B cell (primary cell): ENCODE results near the gene KIF21B. TPM values are rescaled to one million over a fixed set of nuclear protein-coding genes. Genes with fewer than 3 reads are reported as not detected.
"Not testable (repeated sequence)": the region's sequence is repeated elsewhere in the genome, so short reads cannot be mapped to it uniquely, and the experiment has no call there.

Source experiments
- ATAC-seq: fragments of 200-7000 bp; cut with Tn5 transposase; one replicate; pipeline ENCODE4 v1.10.0; 2021; ENCODE audit warnings: low read depth, mild to moderate bottlenecking, moderate number of reproducible peaks, moderate library complexity
- CTCF ChIA-PET: fragments of 350-600 bp; sonication (Branson Sonifier 250); formaldehyde crosslinking; loops from one replicate; lab custom pipeline; 2021; ENCODE audit warnings: antibody characterized with exemption, inconsistent platforms; lab: Charles Lee
- POLR2A ChIA-PET: fragments of 350-600 bp; sonication (Branson Sonifier 250); formaldehyde crosslinking; loops from one replicate; lab custom pipeline; 2021; ENCODE audit warnings: antibody characterized with exemption; lab: Charles Lee
- DNase-seq: peaks from one replicate; pipeline ENCODE4 v3.0.0; 2013
- H2AFZ ChIP-seq: 2 replicates; pipeline ENCODE4 v1.6.1; 2012; ENCODE audit warnings: mild to moderate bottlenecking, low read depth, low read length; ENCODE audit not compliant: insufficient read depth, poor library complexity, severe bottlenecking
- H3K27ac ChIP-seq, 2 donors: 1 replicate in 1 of 2; 2 replicates in 1 of 2; pipeline ENCODE4 v1.5.1; 2012 to 2013; ENCODE audit warnings: low read length in 2 of 2, mild to moderate bottlenecking in 2 of 2, moderate library complexity in 1 of 2
- H3K27me3 ChIP-seq, 4 experiments: fragments of 200-600 bp in 1 of 4; sonication (generic) in 1 of 4; replicated peaks in 1 of 4; 1 replicate in 2 of 4; 2 replicates in 2 of 4; pipeline versions ENCODE4 v1.6.1 to v1.7.0; 2013 to 2016; ENCODE audit warnings: low read length in 3 of 4, mild to moderate bottlenecking in 2 of 4, mixed read lengths in 1 of 4, moderate library complexity in 1 of 4; ENCODE audit not compliant: insufficient read depth in 4 of 4, control insufficient read depth in 3 of 4; ENCODE audit errors: control extremely low read depth in 1 of 4
- H3K36me3 ChIP-seq, 2 experiments: replicated peaks in 1 of 2; 1 replicate in 1 of 2; 2 replicates in 1 of 2; pipeline versions ENCODE4 v1.6.1 to v1.7.1; 2013; ENCODE audit warnings: low read length in 1 of 2; ENCODE audit not compliant: insufficient read depth in 2 of 2, control insufficient read depth in 1 of 2; ENCODE audit errors: control extremely low read depth in 1 of 2, extremely low read depth in 1 of 2
- H3K4me1 ChIP-seq, 2 donors: fragments of 200-600 bp in 1 of 2; sonication (generic) in 1 of 2; 1 replicate in 1 of 2; 2 replicates in 1 of 2; pipeline versions ENCODE4 v1.5.1 to v1.6.1; 2013 to 2017; ENCODE audit warnings: low read length in 2 of 2; ENCODE audit not compliant: control insufficient read depth in 2 of 2, insufficient read depth in 2 of 2
- H3K4me2 ChIP-seq: replicated peaks from 2 replicates; pipeline ENCODE3; 2012; ENCODE audit warnings: mild to moderate bottlenecking, low read depth, low read length; ENCODE audit not compliant: poor library complexity, severe bottlenecking
- H3K4me3 ChIP-seq, 5 experiments: fragments of 200-600 bp in 1 of 5; sonication (generic) in 1 of 5; 1 replicate in 3 of 5; 2 replicates in 2 of 5; pipeline versions ENCODE4 v1.5.1 to v1.7.0; 2011 to 2016; ENCODE audit warnings: low read length in 4 of 5, mild to moderate bottlenecking in 4 of 5, low read depth in 2 of 5, control low read depth in 1 of 5, moderate library complexity in 1 of 5; ENCODE audit not compliant: insufficient read depth in 1 of 5; ENCODE audit errors: control extremely low read depth in 1 of 5, extremely low read depth in 1 of 5
- H3K79me2 ChIP-seq: fragments of 200-600 bp; sonication (generic); one replicate; pipeline ENCODE4 v1.6.0; 2016; ENCODE audit warnings: low read length; ENCODE audit not compliant: control insufficient read depth, insufficient read depth
- H3K9ac ChIP-seq: fragments of 200-600 bp; sonication (generic); 2 replicates; pipeline ENCODE4 v1.6.1; 2017; ENCODE audit warnings: mild to moderate bottlenecking, low read length, moderate library complexity
- H3K9me3 ChIP-seq, 3 donors: one replicate each; pipeline versions ENCODE4 v1.6.1 to v1.7.1; 2013; ENCODE audit warnings: low read length in 2 of 3; ENCODE audit not compliant: control insufficient read depth in 2 of 3, insufficient read depth in 1 of 3; ENCODE audit errors: control extremely low read depth in 1 of 3
- H4K20me1 ChIP-seq: 2 replicates; pipeline ENCODE4 v1.6.0; 2012; ENCODE audit warnings: mild to moderate bottlenecking, low read length; ENCODE audit not compliant: insufficient read depth, control insufficient read depth, poor library complexity, severe bottlenecking
- H3K27ac Mint-ChIP-seq: one replicate; pipeline ENCODE4 v1.8.0; 2021; ENCODE audit warnings: mixed read lengths
- H3K27me3 Mint-ChIP-seq: one replicate; pipeline ENCODE4 v1.8.0; 2021; ENCODE audit warnings: mixed read lengths
- H3K4me1 Mint-ChIP-seq: one replicate; pipeline ENCODE4 v1.8.0; 2021; ENCODE audit warnings: mixed read lengths
- H3K4me3 Mint-ChIP-seq: one replicate; pipeline ENCODE4 v1.8.0; 2021; ENCODE audit warnings: mixed read lengths
- H3K9me3 Mint-ChIP-seq: one replicate; pipeline ENCODE4 v1.8.0; 2022; ENCODE audit warnings: mixed read lengths; ENCODE audit not compliant: insufficient read depth
- EZH2 ChIP-seq: IDR thresholded peaks from 2 replicates; pipeline ENCODE4 v1.6.1; 2012; ENCODE audit warnings: borderline replicate concordance, low read depth, mild to moderate bottlenecking, moderate library complexity, low read length; ENCODE audit not compliant: insufficient read depth, poor library complexity, severe bottlenecking
- WGBS: methylation state at CpG from one replicate; pipeline ENCODE4 v1.1.5; 2013; ENCODE audit warnings: missing lambda C conversion rate; ENCODE audit not compliant: insufficient coverage; 5-methylcytosine and 5-hydroxymethylcytosine counted together
- intact Hi-C: fragments of 100-400 bp; cut with micrococcal nuclease; formaldehyde crosslinking; loops from one replicate; pipeline ENCODE4 v1.10.0; 2022
- polyA plus RNA-seq: library from polyadenylated mRNA; depleted of rRNA; stranded (reverse); fragments of >200 nt; gene quantifications from 2 replicates; pipeline ENCODE4 v1.2.3, GENCODE V29; 2012
- total RNA-seq, 2 donors: library from RNA; stranded (reverse); fragments of 120-200 nt in 1 of 2; gene quantifications; 1 replicate in 1 of 2; 2 replicates in 1 of 2; pipeline versions ENCODE4 v1.2.3 to v1.2.4, GENCODE V29; 2013 to 2022
- TF ChIP-seq, protein P1 (sequence below): fragments of 200-600 bp; IDR thresholded peaks from one replicate; pipeline ENCODE4 v1.8.0; 2022; ENCODE audit warnings: antibody characterized with exemption, mild to moderate bottlenecking

The KIF21B gene
- total and polyA plus RNA-seq, 2 donors (not counting 1 experiment from before 2014, with no cell fraction given), result 41.1 to 41.6 TPM

DNA sequence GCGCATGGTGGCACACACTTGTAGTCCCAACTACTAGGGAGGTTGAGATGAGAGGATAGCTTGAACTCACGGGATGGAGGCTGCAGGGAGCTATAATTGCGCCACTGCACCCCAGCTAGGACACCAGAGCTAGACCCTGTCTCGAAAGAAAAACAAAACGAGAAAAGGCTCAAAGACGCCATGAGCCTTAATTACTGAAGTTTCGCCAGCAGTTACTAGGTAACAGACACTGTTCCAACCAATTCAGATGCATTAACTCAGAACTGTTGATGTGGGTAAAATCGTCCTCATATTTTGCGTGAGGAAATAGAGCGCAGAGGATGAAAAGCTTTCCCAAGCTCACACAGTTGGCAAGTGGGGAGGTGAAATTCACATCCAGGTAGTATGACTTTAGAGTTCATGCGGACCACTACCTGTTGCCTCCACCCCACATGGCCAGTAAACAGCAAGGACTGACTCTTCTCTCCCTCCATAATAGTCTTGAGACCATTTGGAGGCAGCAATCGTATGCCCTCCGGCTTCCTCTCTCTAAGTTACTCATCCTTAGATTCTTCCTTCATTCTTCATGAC, 88.8 kb downstream of the KIF21B start:
- Histone ChIP-seq H3K27me3 (no peaks in the 10 kb centered on the region), H3K27ac (no peak overlapping the region), H3K9me3 (peaks cover 0 to 3% (median 0%) of the 10 kb centered on the region in 3 donors), H3K4me1 (no peaks in the 10 kb centered on the region), H2AFZ (no peak overlapping the region), H4K20me1 (no peaks in the 10 kb centered on the region), H3K36me3 (no peaks in the 10 kb centered on the region), H3K9ac (no peak overlapping the region), H3K4me3 (no peak overlapping the region), H3K79me2 (no peaks in the 10 kb centered on the region), H3K4me2 (no peak overlapping the region)
- WGBS, result 90% methylated on average over 7 of the region's 13 CpGs
- no peaks in the 10 kb centered on the region for H3K4me1 Mint-ChIP-seq
- POLR2A ChIA-PET, result no interaction called here
- intact Hi-C loops, result no loop called here
- no peak overlapping the region for H3K27ac Mint-ChIP-seq
- H3K4me3 Mint-ChIP-seq, result no peak overlapping the region
- CTCF ChIA-PET, result interaction anchor here (2.1 kb wide), 1 partner anchor 38 kb away, joined by 8 read pairs; no protein-coding TSS in a partner anchor
- TF ChIP-seq, protein P1, sequence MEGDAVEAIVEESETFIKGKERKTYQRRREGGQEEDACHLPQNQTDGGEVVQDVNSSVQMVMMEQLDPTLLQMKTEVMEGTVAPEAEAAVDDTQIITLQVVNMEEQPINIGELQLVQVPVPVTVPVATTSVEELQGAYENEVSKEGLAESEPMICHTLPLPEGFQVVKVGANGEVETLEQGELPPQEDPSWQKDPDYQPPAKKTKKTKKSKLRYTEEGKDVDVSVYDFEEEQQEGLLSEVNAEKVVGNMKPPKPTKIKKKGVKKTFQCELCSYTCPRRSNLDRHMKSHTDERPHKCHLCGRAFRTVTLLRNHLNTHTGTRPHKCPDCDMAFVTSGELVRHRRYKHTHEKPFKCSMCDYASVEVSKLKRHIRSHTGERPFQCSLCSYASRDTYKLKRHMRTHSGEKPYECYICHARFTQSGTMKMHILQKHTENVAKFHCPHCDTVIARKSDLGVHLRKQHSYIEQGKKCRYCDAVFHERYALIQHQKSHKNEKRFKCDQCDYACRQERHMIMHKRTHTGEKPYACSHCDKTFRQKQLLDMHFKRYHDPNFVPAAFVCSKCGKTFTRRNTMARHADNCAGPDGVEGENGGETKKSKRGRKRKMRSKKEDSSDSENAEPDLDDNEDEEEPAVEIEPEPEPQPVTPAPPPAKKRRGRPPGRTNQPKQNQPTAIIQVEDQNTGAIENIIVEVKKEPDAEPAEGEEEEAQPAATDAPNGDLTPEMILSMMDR, result no peak
- no peak for TF ChIP-seq EZH2
- H3K9me3 Mint-ChIP-seq, result peaks cover 3% of the 10 kb centered on the region
- DNase-seq (no peak), ATAC-seq (no peak)
- H3K27me3 Mint-ChIP-seq, result no peaks in the 10 kb centered on the region

DNA sequence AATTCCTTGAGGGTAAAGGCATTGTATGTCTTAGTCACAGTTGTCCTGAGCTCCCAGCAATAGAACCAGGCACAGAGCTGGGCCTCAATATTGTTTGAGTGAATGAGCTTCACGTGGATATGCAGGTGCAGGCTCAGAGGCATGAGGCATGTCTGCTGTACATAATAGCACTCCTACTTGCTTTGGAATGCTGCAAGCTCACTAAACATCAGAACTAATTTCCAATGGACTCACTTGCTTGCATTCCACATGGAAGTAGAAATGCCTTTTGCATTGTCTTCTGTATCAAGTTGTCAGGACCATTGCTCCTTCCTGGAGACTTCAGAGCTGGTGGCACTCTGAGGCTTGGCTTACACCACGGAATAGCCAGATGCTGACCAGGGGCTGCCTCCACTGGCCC, 91.7 kb downstream of the KIF21B start:
- Histone ChIP-seq H2AFZ (no peak overlapping the region), H3K27ac (no peak overlapping the region), H3K4me1 (no peaks in the 10 kb centered on the region), H3K4me2 (no peak overlapping the region), H4K20me1 (no peaks in the 10 kb centered on the region), H3K79me2 (no peaks in the 10 kb centered on the region), H3K9ac (no peak overlapping the region), H3K36me3 (no peaks in the 10 kb centered on the region), H3K4me3 (no peak overlapping the region), H3K27me3 (no peaks in the 10 kb centered on the region), H3K9me3 (peaks cover 0 to 3% (median 0%) of the 10 kb centered on the region in 3 donors)
- ChIA-PET POLR2A (no interaction called here), CTCF (interaction anchor here (0.7 to 0.9 kb wide), 2 partner anchors 40 to 112 kb away, joined by 3 read pairs; no protein-coding TSS in a partner anchor)
- DNase-seq (no peak), ATAC-seq (no peak)
- TF ChIP-seq, protein P1, result no peak
- no peak for TF ChIP-seq EZH2
- Mint-ChIP-seq H3K4me1 (no peaks in the 10 kb centered on the region), H3K27me3 (no peaks in the 10 kb centered on the region), H3K4me3 (no peak overlapping the region), H3K27ac (no peak overlapping the region), H3K9me3 (peaks cover 3% of the 10 kb centered on the region)
- 81% methylated on average over 2 of the region's 2 CpGs for WGBS
- intact Hi-C loops, result no loop called here

DNA sequence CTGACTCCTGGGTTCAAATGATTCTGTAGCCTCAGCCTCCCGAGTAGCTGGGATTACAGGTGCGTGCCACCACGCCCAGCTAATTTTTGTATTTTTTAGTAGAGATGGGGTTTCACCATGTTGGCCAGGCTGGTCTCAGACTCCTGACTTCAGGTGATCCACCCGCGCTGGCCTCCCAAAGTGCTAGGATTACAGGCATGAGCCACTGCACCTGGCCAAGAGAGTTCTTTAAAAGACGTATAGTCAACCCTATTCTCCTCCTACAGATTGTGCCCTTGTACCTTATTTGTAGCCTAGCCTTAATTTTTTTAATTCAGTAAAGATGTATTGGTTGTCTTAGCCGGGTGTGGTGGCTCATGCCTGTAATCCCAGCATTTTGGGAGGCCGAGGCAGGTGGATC, 93.2 kb downstream of the KIF21B start:
- no CpG with 5 or more reads among the region's 8 CpGs for WGBS
- H3K4me3 ChIP-seq, H2AFZ ChIP-seq, H3K27me3 Mint-ChIP-seq, H3K4me1 Mint-ChIP-seq, H3K27ac ChIP-seq, CTCF ChIA-PET, H3K79me2 ChIP-seq, ATAC-seq, H3K9me3 ChIP-seq, DNase-seq, POLR2A ChIA-PET, H3K4me3 Mint-ChIP-seq, H3K36me3 ChIP-seq, H4K20me1 ChIP-seq, H3K9me3 Mint-ChIP-seq, intact Hi-C loops, H3K9ac ChIP-seq, H3K4me1 ChIP-seq, H3K27ac Mint-ChIP-seq, H3K4me2 ChIP-seq, H3K27me3 ChIP-seq: not testable (repeated sequence)
